Measurements from ENCODE around the gene CLDND2.
A peak's percentile ranks its signal among the peaks of the same experiment; 100 is the strongest.

CLDND2 gene

DNA sequence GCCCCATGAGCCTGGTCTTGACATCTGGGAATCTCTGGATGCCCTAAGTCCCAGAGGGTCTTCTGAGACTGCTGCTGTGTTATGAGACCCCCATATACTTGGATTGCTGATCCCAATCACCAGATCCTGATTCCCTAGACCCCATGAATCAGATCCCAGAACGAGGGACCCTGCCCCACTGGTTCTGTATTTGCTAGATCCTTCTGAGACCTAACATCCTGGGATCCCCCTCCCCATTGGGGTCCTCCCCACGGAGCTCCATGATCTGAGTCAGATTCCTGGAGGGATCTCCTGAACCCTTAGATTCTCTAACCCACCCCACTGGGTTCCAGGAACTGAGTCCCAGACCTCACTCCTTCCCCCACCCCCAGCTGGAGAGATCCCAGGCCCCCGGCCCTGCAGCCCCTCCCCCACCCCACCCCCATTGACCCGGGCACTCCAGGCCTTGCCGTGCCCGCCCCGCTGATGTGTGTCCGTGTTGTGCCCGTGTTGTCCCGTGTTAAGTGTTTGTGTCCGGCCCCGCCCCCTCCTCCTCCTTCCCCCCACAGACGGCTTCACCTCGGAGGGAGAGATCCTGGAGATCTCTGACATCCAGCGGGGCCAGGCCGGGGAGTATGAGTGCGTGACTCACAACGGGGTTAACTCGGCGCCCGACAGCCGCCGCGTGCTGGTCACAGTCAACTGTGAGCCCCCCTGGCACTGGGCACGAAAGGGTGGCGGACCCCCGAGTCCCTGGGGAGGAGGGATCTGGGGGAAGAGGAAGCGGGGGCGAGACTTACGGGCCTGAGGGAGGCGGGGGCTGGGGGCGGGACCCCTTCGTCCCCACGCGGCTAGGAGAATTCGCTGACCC, 42.4 kb downstream of the CLDND2 start:
- H3K4me1 ChIP-seq (ENCODE audit: control insufficient read depth in 2 of 2, insufficient read depth in 1 of 2, low read depth in 1 of 2, low read length in 2 of 2): peaks cover 0 to 3% of the 10 kb centered on the region in 2 donors
- no peak overlapping the region for H2BK15ac ChIP-seq (ENCODE audit: low read length)
- DNase-seq (ENCODE audit: low spot score): no peak
- H3K4me3 ChIP-seq (ENCODE audit: low read length in 2 of 2): no peak overlapping the region
- no peaks in the 10 kb centered on the region for H3K79me1 ChIP-seq (ENCODE audit: low read depth, low read length)
- no peak overlapping the region for H3K4ac ChIP-seq (ENCODE audit: low read length)
- no peak overlapping the region for H4K8ac ChIP-seq (ENCODE audit: low read depth, low read length)
- H3K9me3 ChIP-seq (replicated peaks in 1 of 2; ENCODE audit: control insufficient read depth in 2 of 2, insufficient read depth in 1 of 2, low read depth in 1 of 2, low read length in 2 of 2): peaks cover 0 to 2% of the 10 kb centered on the region in 2 donors
- H2AFZ ChIP-seq (ENCODE audit: low read length): peak overlapping the region; percentile 91
- WGBS, 2 donors (ENCODE audit: extremely low coverage in 2 of 2, insufficient read length in 2 of 2, insufficient replicate concordance in 1 of 2): no CpG with 5 or more reads among the region's 36 CpGs
- H3K36me3 ChIP-seq (replicated peaks in 1 of 2; ENCODE audit: control insufficient read depth in 2 of 2, insufficient read depth in 2 of 2, low read length in 2 of 2): no peaks in the 10 kb centered on the region
- H3K14ac ChIP-seq (ENCODE audit: low read length): no peak overlapping the region
- no peak overlapping the region for H3K27ac ChIP-seq (replicated peaks; ENCODE audit: low read length)
- H4K91ac ChIP-seq (ENCODE audit: low read depth, low read length, poor library complexity): no peak overlapping the region
- no peak overlapping the region for H3K9ac ChIP-seq (ENCODE audit: low read depth, low read length, poor library complexity)
- H3K4me2 ChIP-seq (ENCODE audit: insufficient read depth, low read length, poor library complexity, severe bottlenecking): no peak overlapping the region
- H2BK12ac ChIP-seq (ENCODE audit: low read length): no peak overlapping the region
- peaks cover 0 to 15% (median 3%) of the 10 kb centered on the region in 3 experiments for H3K27me3 ChIP-seq (ENCODE audit: control insufficient read depth in 3 of 3, insufficient read depth in 3 of 3, low read depth in 1 of 3, low read length in 3 of 3)
- H2AK5ac ChIP-seq (ENCODE audit: low read depth, low read length): no peak overlapping the region
- H3K18ac ChIP-seq (ENCODE audit: low read length): no peak overlapping the region
- H3K23ac ChIP-seq (ENCODE audit: low read depth, low read length, poor library complexity): peak overlapping the region; percentile 57
- H2BK120ac ChIP-seq (ENCODE audit: low read depth, low read length): no peak overlapping the region
- peak overlapping the region; percentile 66 for H2BK5ac ChIP-seq (ENCODE audit: low read length)

DNA sequence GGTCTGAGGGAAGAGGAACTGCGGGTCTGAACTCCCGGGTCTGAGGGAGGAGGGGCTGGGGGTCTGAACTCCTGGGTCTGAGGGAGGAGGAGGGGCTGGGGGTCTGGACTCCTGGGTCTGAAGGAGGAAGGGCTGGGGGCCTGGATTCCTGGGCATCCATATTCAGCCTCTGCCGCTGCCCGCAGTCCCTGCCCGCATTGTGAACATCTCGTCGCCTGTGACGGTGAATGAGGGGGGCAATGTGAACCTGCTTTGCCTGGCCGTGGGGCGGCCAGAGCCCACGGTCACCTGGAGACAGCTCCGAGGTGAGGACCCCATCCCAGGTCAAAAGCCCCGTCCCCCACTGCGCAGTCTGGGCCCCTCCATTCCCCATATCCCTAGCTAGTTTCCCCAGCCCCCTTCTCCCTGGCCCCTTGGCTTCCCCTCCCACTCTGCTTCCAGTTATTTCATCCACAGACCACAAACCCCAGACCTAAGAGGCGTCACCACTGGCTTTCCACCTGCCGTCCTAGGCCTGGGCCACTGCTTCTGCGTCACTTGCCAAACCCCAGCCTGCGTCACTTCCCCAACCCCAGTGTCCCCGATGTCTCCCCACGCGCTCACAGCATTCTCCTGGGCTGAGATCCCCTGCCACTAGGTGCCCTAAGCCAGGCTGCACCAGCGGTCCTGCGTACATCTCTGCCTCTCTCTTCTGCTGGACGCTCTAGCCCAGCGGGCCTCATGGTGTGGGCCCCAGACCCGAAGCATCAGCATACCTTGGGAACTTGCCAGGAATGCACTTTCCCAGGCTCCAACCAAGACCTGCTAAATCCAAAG, 43.4 kb downstream of the CLDND2 start:
- Histone ChIP-seq H2AFZ (ENCODE audit: low read length) (no peak overlapping the region), H3K23ac (ENCODE audit: low read depth, low read length, poor library complexity) (no peak overlapping the region), H2BK120ac (ENCODE audit: low read depth, low read length) (no peak overlapping the region), H3K79me1 (ENCODE audit: low read depth, low read length) (peaks cover 2% of the 10 kb centered on the region), H3K18ac (ENCODE audit: low read length) (no peak overlapping the region), H2BK12ac (ENCODE audit: low read length) (peak overlapping the region; percentile 58), H3K27me3 (ENCODE audit: control insufficient read depth in 3 of 3, insufficient read depth in 3 of 3, low read depth in 1 of 3, low read length in 3 of 3) (peaks cover 0 to 15% (median 3%) of the 10 kb centered on the region in 3 experiments), H4K91ac (ENCODE audit: low read depth, low read length, poor library complexity) (no peak overlapping the region), H3K9ac (ENCODE audit: low read depth, low read length, poor library complexity) (no peak overlapping the region), H3K4me2 (ENCODE audit: insufficient read depth, low read length, poor library complexity, severe bottlenecking) (no peak overlapping the region), H3K14ac (ENCODE audit: low read length) (peak overlapping the region; percentile 47), H3K4me1 (ENCODE audit: control insufficient read depth in 2 of 2, insufficient read depth in 1 of 2, low read depth in 1 of 2, low read length in 2 of 2) (peaks cover 0 to 3% of the 10 kb centered on the region in 2 donors), H3K36me3 (replicated peaks in 1 of 2; ENCODE audit: control insufficient read depth in 2 of 2, insufficient read depth in 2 of 2, low read length in 2 of 2) (no peaks in the 10 kb centered on the region), H3K9me3 (replicated peaks in 1 of 2; ENCODE audit: control insufficient read depth in 2 of 2, insufficient read depth in 1 of 2, low read depth in 1 of 2, low read length in 2 of 2) (peaks cover 0 to 2% of the 10 kb centered on the region in 2 donors), H2BK5ac (ENCODE audit: low read length) (peak overlapping the region; percentile 66), H2BK15ac (ENCODE audit: low read length) (no peak overlapping the region), H4K8ac (ENCODE audit: low read depth, low read length) (no peak overlapping the region), H3K4me3 (ENCODE audit: low read length in 2 of 2) (no peak overlapping the region), H3K4ac (ENCODE audit: low read length) (no peak overlapping the region), H3K27ac (replicated peaks; ENCODE audit: low read length) (no peak overlapping the region), H2AK5ac (ENCODE audit: low read depth, low read length) (no peak overlapping the region)
- no CpG with 5 or more reads among the region's 26 CpGs for WGBS, 2 donors (ENCODE audit: extremely low coverage in 2 of 2, insufficient read length in 2 of 2, insufficient replicate concordance in 1 of 2)
- no peak for DNase-seq (ENCODE audit: low spot score)

DNA sequence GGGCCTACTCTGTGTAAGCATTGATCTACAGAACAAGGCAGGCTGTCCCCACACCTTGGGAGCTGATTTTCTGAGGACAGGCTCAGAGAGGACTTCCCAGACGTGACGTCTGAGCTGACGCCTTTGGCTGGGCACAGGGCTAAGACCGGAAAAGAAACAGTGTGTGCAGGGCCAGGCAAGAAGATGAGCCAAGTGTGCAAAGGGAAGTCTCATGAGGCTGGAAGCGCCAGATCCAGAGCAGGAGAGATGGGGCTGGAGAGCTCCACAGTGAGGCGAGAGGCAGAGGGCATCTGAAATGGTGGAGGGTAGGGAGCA, 44.7 kb downstream of the CLDND2 start:
- Histone ChIP-seq H2BK120ac (ENCODE audit: low read depth, low read length) (no peak overlapping the region), H2BK12ac (ENCODE audit: low read length) (no peak overlapping the region), H3K4me1 (ENCODE audit: control insufficient read depth in 2 of 2, insufficient read depth in 1 of 2, low read depth in 1 of 2, low read length in 2 of 2) (peaks cover 0 to 3% of the 10 kb centered on the region in 2 donors), H4K8ac (ENCODE audit: low read depth, low read length) (no peak overlapping the region), H3K9ac (ENCODE audit: low read depth, low read length, poor library complexity) (no peak overlapping the region), H3K36me3 (replicated peaks in 1 of 2; ENCODE audit: control insufficient read depth in 2 of 2, insufficient read depth in 2 of 2, low read length in 2 of 2) (no peaks in the 10 kb centered on the region), H3K4me3 (ENCODE audit: low read length in 2 of 2) (no peak overlapping the region), H3K4ac (ENCODE audit: low read length) (no peak overlapping the region), H3K18ac (ENCODE audit: low read length) (no peak overlapping the region), H3K14ac (ENCODE audit: low read length) (no peak overlapping the region), H2AK5ac (ENCODE audit: low read depth, low read length) (no peak overlapping the region), H3K4me2 (ENCODE audit: insufficient read depth, low read length, poor library complexity, severe bottlenecking) (no peak overlapping the region), H3K23ac (ENCODE audit: low read depth, low read length, poor library complexity) (no peak overlapping the region), H3K9me3 (replicated peaks in 1 of 2; ENCODE audit: control insufficient read depth in 2 of 2, insufficient read depth in 1 of 2, low read depth in 1 of 2, low read length in 2 of 2) (peaks cover 0 to 2% of the 10 kb centered on the region in 2 donors), H3K79me1 (ENCODE audit: low read depth, low read length) (peaks cover 7% of the 10 kb centered on the region), H3K27me3 (ENCODE audit: control insufficient read depth in 3 of 3, insufficient read depth in 3 of 3, low read depth in 1 of 3, low read length in 3 of 3) (peaks cover 0 to 18% (median 3%) of the 10 kb centered on the region in 3 experiments), H3K27ac (replicated peaks; ENCODE audit: low read length) (no peak overlapping the region), H2BK5ac (ENCODE audit: low read length) (no peak overlapping the region), H4K91ac (ENCODE audit: low read depth, low read length, poor library complexity) (no peak overlapping the region), H2BK15ac (ENCODE audit: low read length) (no peak overlapping the region), H2AFZ (ENCODE audit: low read length) (no peak overlapping the region)
- no CpG with 5 or more reads among the region's 6 CpGs for WGBS, 2 donors (ENCODE audit: extremely low coverage in 2 of 2, insufficient read length in 2 of 2, insufficient replicate concordance in 1 of 2)
- DNase-seq (ENCODE audit: low spot score): no peak

Data from neuronal stem cell (in vitro differentiated cells).